Upper lobe of right lung (tissue), 1 donor: Measurements from ENCODE around the gene RAC3. TPM values are rescaled to one million over a fixed set of nuclear protein-coding genes. Genes with fewer than 3 reads are reported as not detected.

Experiments used
- ATAC-seq: fragments of 200-7000 bp; cut with Tn5 transposase; one replicate; pipeline ENCODE4 v1.9.1; 2020; ENCODE audit warnings: mild to moderate bottlenecking, moderate library complexity
- DNase-seq: peaks from one replicate; pipeline ENCODE4 v3.0.0-alpha.2; 2020
- H3K27ac ChIP-seq: fragments of 200-600 bp; one replicate; pipeline ENCODE4 v1.8.0; 2022
- H3K27me3 ChIP-seq: fragments of 200-600 bp; one replicate; pipeline ENCODE4 v1.8.0; 2022; ENCODE audit warnings: mild to moderate bottlenecking
- H3K36me3 ChIP-seq: fragments of 200-600 bp; one replicate; pipeline ENCODE4 v1.8.0; 2022
- H3K4me1 ChIP-seq: fragments of 200-600 bp; one replicate; pipeline ENCODE4 v1.8.0; 2022
- H3K4me3 ChIP-seq: fragments of 200-600 bp; one replicate; pipeline ENCODE4 v1.8.0; 2022; ENCODE audit warnings: mild to moderate bottlenecking
- H3K9me3 ChIP-seq: fragments of 200-600 bp; one replicate; pipeline ENCODE4 v1.8.0; 2022
- CTCF ChIP-seq: fragments of 200-600 bp; IDR thresholded peaks from one replicate; pipeline ENCODE4 v1.8.0; 2022; ENCODE audit warnings: antibody characterized with exemption
- intact Hi-C: fragments of 100-400 bp; cut with DNase I; formaldehyde crosslinking; loops from one replicate; pipeline ENCODE4 v1.11.0; 2022
- total RNA-seq: library from RNA; stranded (reverse); fragmentation: NEBNext Ultra II Directional; extraction: Animal tissue kit (Norgen Biotek cat#: 25700); gene quantifications from one replicate; pipeline ENCODE4 v1.2.1, GENCODE V29; 2021
- donor health status: DM: no; HTN: yes; CAD: no; lungs with severe emphysema.

Gene RAC3
- total RNA-seq, 1 donor from 2014 or later = 3.4 TPM

- ATAC-seq = no peak
- no peak for TF ChIP-seq CTCF
- H3K27me3 ChIP-seq = no peaks in the 10 kb centered on the region
- H3K4me3 ChIP-seq = no peak overlapping the region
- H3K36me3 ChIP-seq = peaks cover 3% of the 10 kb centered on the region
- H3K9me3 ChIP-seq = no peaks in the 10 kb centered on the region
- no peak for DNase-seq
- intact Hi-C loops = no loop called here
- H3K27ac ChIP-seq = no peak overlapping the region
- H3K4me1 ChIP-seq = no peaks in the 10 kb centered on the region
Observed at GRCh38 chr17:82073446-82073845, 42.0 kb downstream of the RAC3 start.

GRCh38 chr17:82076018-82076784, 44.7 kb downstream of the RAC3 start:
- Histone ChIP-seq H3K36me3 (peaks cover 30% of the 10 kb centered on the region), H3K4me1 (no peaks in the 10 kb centered on the region), H3K27me3 (no peaks in the 10 kb centered on the region), H3K9me3 (no peaks in the 10 kb centered on the region), H3K27ac (no peak overlapping the region), H3K4me3 (no peak overlapping the region)
- no peak for DNase-seq
- no peak for TF ChIP-seq CTCF
- ATAC-seq = no peak
- intact Hi-C loops = no loop called here

- intact Hi-C loops = no loop called here
- ATAC-seq = peak; percentile 31
Observed at GRCh38 chr17:82076785-82077591, 45.5 kb downstream of the RAC3 start.

GRCh38 chr17:82077617-82078358, 46.3 kb downstream of the RAC3 start:
- Histone ChIP-seq H3K27me3 (no peaks in the 10 kb centered on the region), H3K4me1 (no peaks in the 10 kb centered on the region), H3K9me3 (no peaks in the 10 kb centered on the region), H3K4me3 (no peak overlapping the region), H3K36me3 (peaks cover 44% of the 10 kb centered on the region), H3K27ac (no peak overlapping the region)
- TF ChIP-seq CTCF = no peak
- ATAC-seq (no peak), DNase-seq (no peak)
- intact Hi-C loops = no loop called here

More at GRCh38 chr17:82076785-82077591, 45.5 kb downstream of the RAC3 start:
- DNase-seq = no peak
- Histone ChIP-seq H3K36me3 (peaks cover 36% of the 10 kb centered on the region), H3K4me1 (no peaks in the 10 kb centered on the region), H3K27me3 (no peaks in the 10 kb centered on the region), H3K27ac (no peak overlapping the region), H3K4me3 (no peak overlapping the region), H3K9me3 (no peaks in the 10 kb centered on the region)
- TF ChIP-seq CTCF = no peak

GRCh38 chr17:82078433-82078832, 47.0 kb downstream of the RAC3 start:
- H3K4me3 ChIP-seq = no peak overlapping the region
- no peak overlapping the region for H3K27ac ChIP-seq
- no peaks in the 10 kb centered on the region for H3K9me3 ChIP-seq
- intact Hi-C loops = no loop called here
- no peak for ATAC-seq
- H3K36me3 ChIP-seq = peaks cover 50% of the 10 kb centered on the region
- TF ChIP-seq CTCF = no peak
- no peaks in the 10 kb centered on the region for H3K27me3 ChIP-seq
- H3K4me1 ChIP-seq = no peaks in the 10 kb centered on the region
- DNase-seq = no peak
